Inferior parietal cortex (tissue), 1 donor: ENCODE results near the gene CARD11.
"Not testable (repeated sequence)": the region's sequence is repeated elsewhere in the genome, so short reads cannot be mapped to it uniquely, and the experiment has no call there.

Source experiments
- DNase-seq: peaks from one replicate; pipeline ENCODE4 v3.0.0-alpha.2; 2016; ENCODE audit errors: extremely low spot score

CARD11 gene

GRCh38 chr7:3064067-3064466 is 20.4 kb upstream of the CARD11 start:
- no peak for DNase-seq

GRCh38 chr7:3063016-3063753 is 19.5 kb upstream of the CARD11 start:
- no peak for DNase-seq

- no peak for DNase-seq
Observed at GRCh38 chr7:3057066-3057420, 13.4 kb upstream of the CARD11 start.

GRCh38 chr7:3056234-3057065 is 12.8 kb upstream of the CARD11 start:
- DNase-seq, result no peak

- DNase-seq, result no peak
Observed at GRCh38 chr7:3055626-3056025, 12.0 kb upstream of the CARD11 start.

GRCh38 chr7:3042861-3043489 is 692 bp downstream of the CARD11 start:
- DNase-seq, result no peak

GRCh38 chr7:3041986-3042675 is 1.5 kb downstream of the CARD11 start:
- no peak for DNase-seq

GRCh38 chr7:3039787-3040186 is 3.9 kb downstream of the CARD11 start:
- DNase-seq, result no peak

- DNase-seq, result not testable (repeated sequence)
Observed at GRCh38 chr7:3038011-3038410, 5.7 kb downstream of the CARD11 start.

GRCh38 chr7:3037259-3037658 is 6.4 kb downstream of the CARD11 start:
- no peak for DNase-seq

- DNase-seq, result no peak
Observed at GRCh38 chr7:3034591-3035150, 9.0 kb downstream of the CARD11 start.

GRCh38 chr7:3033581-3033980 is 10.1 kb downstream of the CARD11 start:
- no peak for DNase-seq

- DNase-seq, result no peak
Observed at GRCh38 chr7:3033136-3033535, 10.5 kb downstream of the CARD11 start.

- no peak for DNase-seq
Observed at GRCh38 chr7:3032256-3032655, 11.4 kb downstream of the CARD11 start.

- DNase-seq, result no peak
Observed at GRCh38 chr7:3029138-3029537, 14.5 kb downstream of the CARD11 start.

- DNase-seq, result no peak
Observed at GRCh38 chr7:3028758-3029093, 14.9 kb downstream of the CARD11 start.

GRCh38 chr7:3028071-3028757 is 15.5 kb downstream of the CARD11 start:
- DNase-seq, result no peak

GRCh38 chr7:3027005-3027845 is 16.4 kb downstream of the CARD11 start:
- no peak for DNase-seq

GRCh38 chr7:3025616-3026015 is 18.1 kb downstream of the CARD11 start:
- DNase-seq, result no peak

- DNase-seq, result no peak
Observed at GRCh38 chr7:3021825-3022224, 21.8 kb downstream of the CARD11 start.
